ENCODE results near the gene LMNB1.

DNA sequence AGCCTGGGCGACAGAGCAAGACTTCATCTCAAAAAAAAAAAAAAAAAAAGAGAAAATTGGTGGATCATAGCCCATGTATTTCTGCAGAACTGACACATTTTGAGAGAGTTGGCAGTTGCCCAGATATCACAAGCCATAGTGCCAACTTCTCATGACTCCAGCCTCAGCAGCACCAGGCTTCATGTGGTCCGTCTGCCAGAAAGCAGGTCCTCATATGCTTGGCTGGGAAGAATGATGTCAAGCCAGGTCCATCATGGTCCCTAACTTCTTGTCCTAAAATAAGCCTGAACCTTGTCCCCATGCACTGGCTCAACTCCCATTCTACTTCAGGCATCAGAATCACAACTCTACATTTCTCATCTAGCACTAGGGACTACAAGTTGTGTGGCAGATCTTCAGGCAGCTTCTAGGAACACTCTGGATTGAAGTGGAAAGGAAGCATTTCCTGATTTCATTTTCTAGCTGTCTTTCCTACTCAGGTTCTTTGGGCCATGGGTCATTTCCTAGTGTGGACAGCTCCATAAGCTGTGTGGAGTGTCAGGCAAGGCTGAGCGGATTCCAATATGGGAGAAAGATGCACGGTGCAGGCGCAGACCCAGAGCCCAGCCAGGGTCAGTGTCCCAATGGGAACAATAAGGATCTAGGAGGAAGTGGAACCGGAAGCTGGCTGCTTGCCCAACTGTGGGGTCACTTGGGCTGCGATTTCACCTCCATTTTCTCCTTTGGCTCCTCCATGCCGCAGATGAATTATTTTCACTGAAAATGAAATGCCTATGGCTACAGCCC, 90.1 kb downstream of the LMNB1 start:
- TF ChIP-seq CTCF (IDR thresholded peaks at IDR 0.05; ENCODE audit: insufficient read depth, low read length, poor library complexity, severe bottlenecking) (no peak), EZH2phosphoT487 (conservative IDR thresholded peaks at IDR 0.05; ENCODE audit: low read length) (no peak)
